Dermis microvascular lymphatic vessel endothelial cell (primary cell): ENCODE data around the gene CNIH2. TPM values are rescaled to one million over a fixed set of nuclear protein-coding genes. Genes with fewer than 3 reads are reported as not detected.

ENCODE experiments used
- DNase-seq, 2 donors: peaks; one replicate each; pipeline versions ENCODE4 v3.0.0 to v3.0.0-alpha.2; 2010; ENCODE audit warnings: low read depth in 2 of 2
- total RNA-seq: library from RNA; depleted of rRNA; stranded (reverse); fragments of >200 nt; gene quantifications from 2 replicates; pipeline ENCODE4 v1.2.1, GENCODE V29; 2014

The CNIH2 gene
- total RNA-seq, 1 donor from 2014 or later = not detected

DNA sequence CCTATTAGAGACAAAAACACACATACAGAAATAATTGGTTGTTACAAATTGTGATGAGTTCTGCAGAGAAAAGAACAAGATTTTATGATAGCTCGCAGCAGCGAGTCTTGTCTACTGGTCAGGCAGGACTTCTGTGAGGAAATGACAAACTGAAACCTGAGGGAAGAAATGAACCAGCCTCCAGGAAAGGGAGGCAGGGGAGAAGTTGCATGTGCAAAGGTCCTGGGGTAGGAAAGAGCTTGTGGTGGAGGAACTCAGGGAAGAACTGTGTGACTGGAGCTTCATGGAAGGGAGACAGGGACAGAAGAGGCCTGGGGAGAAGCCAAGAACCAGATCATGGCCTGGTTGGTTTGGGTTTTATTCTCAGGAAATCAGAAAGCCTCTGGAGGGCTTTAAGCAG is 18.8 kb upstream of the CNIH2 start:
- DNase-seq = no peak

DNA sequence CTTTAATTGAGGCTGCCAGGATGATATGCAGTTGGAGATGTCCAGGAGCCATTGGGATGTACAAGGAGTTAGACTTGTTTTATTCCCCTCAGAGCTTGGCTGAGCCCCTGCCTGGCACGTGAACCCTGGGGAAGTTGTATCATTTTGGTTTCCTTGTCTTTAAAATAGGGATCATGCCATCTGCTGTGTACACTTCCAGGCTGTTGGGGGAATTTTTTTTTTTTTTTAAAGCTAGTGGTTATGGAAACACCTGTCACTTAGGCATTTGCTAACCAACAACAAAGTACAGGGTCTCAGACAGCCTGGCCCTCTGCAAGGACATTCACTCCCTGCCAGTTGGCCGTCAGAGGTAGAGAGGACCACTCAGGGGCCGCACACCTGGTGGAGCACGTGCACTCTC is 18.0 kb upstream of the CNIH2 start:
- DNase-seq = no peak

DNA sequence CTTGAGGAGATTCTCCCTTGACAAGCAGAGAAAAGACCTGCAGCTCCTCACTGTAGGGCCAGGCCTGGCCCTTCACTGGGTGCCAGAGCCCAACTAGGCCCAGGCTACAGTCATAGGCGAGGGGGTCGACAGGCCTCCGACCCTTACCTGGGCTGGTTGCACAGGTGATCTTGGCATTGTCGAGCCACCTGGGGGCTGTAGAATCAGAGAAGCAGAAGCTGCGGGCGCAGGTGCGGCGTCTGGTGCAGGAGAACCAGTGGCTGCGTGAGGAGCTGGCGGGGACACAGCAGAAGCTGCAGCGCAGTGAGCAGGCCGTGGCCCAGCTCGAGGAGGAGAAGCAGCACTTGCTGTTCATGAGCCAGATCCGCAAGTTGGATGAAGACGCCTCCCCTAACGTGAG is 16.4 kb upstream of the CNIH2 start:
- no peak for DNase-seq

DNA sequence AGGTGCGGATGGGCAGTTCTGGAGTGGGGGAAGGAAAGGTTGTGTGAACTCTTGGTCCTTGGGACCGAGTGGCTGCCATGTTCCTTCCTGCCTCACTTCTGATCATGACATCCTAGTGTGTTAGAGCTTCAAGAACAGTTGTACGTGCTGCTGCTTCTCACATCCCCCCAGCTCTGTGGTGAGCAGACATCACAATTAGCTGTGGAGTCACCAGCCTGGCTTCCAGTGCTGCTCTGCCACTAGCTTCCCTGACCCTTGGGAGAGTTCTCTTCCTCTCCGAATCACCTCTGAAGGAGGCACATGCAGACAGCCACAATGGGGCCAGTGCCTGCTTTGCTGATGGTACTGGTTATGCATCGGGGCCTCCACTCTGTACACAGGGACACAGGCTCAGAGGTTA is 15.8 kb upstream of the CNIH2 start:
- no peak for DNase-seq

DNA sequence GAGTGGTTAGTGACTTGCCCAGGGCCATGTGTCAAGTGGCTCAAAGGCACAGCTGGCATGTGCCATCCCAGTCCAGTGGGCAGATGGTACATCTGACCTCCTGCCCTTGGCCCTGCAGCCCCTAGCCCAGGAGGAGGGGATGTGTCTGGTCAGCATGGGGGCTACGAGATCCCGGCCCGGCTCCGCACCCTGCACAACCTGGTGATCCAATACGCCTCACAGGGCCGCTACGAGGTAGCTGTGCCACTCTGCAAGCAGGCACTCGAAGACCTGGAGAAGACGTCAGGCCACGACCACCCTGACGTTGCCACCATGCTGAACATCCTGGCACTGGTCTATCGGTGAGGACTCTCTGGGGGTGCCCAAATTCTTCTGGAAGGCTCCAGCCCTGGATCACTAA is 15.3 kb upstream of the CNIH2 start:
- no peak for DNase-seq

DNA sequence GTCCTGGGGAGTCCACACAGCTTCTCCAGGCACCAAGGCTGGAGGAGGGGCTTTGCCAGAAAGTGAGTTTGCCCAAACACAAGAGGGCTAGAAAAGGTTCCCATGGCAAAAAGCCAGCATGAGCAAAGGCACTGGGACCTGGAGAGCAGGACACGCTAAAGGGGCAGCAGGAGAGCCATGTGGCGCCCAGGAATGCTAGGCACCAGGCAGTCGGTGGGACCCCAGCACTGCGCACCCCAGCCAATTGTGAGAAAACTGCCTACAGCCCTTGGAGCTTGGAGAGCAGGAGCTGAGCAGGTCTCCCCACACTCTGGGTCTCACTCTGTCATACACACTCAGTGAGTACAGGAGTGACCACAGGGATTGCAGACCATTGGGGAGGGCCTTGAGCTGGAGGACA is 14.7 kb upstream of the CNIH2 start:
- no peak for DNase-seq

DNA sequence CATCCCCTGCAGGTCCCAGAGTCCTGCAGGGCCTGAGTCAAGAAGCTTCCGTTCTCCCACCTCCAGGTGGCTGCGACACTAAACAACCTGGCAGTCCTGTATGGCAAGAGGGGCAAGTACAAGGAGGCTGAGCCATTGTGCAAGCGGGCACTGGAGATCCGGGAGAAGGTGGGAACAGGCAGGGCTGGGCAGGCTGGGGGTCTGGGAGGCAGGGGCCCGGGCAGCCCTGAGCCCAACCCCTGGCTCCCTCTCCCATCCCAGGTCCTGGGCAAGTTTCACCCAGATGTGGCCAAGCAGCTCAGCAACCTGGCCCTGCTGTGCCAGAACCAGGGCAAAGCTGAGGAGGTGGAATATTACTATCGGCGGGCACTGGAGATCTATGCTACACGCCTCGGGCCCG is 14.2 kb upstream of the CNIH2 start:
- no peak for DNase-seq

DNA sequence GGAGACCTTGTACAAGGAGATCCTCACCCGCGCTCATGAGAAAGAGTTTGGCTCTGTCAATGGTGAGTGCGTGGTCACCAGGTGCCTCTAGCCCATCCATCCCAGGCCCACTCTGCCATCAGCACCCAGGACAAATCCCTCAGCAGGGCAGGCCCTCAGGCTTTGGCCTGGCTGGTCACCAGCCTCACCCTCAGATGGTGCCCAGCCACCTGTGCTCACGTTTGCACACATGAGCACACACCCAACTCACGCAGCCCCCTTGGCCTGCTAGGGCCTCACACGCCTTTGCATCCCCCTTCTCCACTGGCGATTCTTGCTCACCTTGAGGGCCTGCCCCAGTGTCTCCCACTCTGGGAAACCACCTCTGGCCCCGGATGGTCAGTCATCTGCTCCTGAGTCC is 13.6 kb upstream of the CNIH2 start:
- DNase-seq = no peak

DNA sequence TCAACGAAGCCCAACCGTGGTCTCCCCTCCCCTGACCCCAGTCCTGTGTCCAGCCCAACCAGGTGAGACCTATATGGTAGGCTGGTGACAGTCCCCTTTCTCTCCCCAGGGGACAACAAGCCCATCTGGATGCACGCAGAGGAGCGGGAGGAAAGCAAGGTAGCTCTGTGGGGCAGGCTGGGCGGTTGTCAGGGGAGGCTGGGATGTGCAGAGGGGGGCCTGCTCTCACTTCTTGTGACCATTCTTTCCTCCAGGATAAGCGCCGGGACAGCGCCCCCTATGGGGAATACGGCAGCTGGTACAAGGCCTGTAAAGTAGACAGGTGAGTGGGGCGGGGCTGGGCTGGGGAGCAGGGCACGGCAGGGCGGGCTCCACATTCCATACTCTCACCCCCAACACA is 13.1 kb upstream of the CNIH2 start:
- DNase-seq = peak in 1 of 2 donors; percentile 25

DNA sequence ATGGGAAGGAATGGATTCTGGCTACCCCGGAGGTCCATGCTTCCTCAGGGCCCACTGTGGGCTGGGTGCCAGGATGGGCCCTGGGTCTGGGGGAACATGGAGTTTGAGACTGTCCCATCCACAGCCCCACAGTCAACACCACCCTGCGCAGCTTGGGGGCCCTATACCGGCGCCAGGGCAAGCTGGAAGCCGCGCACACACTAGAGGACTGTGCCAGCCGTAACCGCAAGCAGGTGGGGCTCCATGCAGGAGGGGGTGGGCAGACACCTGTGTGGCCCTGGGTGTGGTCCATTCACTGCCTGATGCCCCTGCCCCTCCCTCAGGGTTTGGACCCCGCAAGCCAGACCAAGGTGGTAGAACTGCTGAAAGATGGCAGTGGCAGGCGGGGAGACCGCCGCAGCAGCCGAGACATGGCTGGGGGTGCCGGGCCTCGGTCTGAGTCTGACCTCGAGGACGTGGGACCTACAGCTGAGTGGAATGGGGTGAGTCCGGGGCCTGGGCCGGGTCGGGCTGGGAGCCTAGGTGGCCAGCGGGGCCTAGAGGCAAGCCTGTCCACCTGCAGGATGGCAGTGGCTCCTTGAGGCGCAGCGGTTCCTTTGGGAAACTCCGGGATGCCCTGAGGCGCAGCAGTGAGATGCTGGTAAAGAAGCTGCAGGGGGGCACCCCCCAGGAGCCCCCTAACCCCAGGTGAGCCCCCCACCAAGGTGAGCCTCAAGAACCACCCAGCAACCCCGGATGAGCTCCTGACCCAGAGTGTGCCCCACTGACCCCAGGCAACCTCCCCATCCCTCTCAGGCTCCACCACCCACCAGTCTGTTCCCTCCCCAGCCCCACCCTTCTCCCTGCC is 12.2 kb upstream of the CNIH2 start:
- no peak for DNase-seq

DNA sequence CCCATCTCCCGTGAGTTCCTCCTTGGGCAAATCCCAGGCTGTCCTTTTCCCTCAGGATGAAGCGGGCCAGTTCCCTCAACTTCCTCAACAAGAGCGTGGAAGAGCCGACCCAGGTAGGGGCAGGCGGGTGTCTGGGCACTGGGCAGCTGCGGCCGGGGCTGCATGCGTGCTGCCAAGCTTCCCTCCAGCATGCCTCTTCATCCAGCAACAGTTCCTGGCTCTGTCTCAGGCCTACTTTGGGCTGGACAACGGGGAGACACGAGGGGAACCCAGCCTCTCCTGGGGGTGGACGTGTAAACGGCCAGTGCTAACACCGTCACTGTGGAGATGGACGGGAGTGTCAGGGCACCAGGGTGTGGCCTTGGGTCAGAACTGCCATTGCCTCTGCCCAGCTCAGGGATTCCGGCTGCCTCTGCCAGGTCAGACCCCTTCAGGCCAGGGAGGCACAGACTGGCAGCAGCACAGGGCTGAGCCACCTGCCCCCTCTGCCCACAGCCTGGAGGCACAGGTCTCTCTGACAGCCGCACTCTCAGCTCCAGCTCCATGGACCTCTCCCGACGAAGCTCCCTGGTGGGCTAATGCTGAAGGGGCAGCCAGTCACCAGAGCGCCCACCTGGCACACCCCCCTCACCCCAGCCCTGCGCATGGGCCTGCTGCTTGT is 11.5 kb upstream of the CNIH2 start:
- no peak for DNase-seq

DNA sequence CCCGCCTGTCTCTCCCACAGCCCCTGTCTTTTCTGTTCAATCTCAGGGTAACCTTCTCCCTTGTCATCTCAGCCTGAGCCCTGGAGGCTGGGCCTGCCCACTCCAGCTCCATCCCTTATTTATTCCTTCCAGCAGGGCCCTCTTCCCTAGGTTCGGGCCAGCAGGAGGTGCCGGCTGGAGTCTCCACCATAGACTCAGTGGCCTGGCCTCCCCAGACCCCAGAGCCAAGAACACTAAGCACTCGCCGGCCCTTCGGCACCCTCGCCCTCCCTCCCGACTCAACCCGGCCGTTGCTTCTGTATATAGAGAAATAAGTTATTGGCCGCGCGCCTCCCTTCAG is 11.0 kb upstream of the CNIH2 start:
- no peak for DNase-seq

DNA sequence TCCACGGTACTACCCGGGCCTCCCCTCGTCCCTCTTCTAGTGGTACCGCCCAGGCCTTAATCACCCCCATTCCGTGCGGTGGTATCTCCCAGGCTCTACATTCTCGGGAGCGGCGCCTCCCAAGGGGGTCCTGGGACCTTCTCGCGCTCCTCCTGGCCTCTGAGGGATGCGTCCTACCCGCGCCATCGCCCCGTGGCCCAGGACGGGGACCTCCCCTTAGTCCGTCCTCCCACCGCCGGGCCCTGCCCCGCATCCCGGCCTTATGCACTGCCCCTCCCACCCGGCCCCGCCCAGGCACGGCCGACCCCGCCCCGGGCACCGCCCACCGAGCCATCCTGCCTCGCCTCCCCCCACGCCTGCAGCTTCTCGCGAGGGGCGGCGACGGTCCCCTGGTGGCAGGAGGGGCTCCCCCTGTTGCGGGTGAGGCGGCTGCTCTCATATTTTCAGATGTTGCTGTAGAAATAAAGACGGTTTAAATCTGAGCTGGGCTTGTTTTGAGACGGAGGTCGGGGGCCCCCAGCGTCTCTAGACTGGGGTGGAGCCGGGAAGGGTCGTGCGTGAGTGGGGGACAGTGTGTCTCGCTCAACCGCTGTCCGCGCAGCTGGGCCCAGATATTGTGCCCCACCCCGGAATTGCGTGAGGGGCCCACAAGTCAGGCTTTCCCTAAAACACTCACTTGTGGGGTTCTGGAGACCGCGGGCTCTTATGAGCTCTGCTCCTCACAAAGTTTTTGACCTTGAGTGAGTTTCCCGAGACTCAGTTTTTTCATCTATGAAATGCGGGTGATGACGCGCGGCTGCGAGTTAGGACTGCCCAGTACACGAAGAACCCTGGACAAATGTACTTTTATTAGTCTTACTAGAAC is 10.4 kb upstream of the CNIH2 start:
- peak; percentile 71 to 92 for DNase-seq

DNA sequence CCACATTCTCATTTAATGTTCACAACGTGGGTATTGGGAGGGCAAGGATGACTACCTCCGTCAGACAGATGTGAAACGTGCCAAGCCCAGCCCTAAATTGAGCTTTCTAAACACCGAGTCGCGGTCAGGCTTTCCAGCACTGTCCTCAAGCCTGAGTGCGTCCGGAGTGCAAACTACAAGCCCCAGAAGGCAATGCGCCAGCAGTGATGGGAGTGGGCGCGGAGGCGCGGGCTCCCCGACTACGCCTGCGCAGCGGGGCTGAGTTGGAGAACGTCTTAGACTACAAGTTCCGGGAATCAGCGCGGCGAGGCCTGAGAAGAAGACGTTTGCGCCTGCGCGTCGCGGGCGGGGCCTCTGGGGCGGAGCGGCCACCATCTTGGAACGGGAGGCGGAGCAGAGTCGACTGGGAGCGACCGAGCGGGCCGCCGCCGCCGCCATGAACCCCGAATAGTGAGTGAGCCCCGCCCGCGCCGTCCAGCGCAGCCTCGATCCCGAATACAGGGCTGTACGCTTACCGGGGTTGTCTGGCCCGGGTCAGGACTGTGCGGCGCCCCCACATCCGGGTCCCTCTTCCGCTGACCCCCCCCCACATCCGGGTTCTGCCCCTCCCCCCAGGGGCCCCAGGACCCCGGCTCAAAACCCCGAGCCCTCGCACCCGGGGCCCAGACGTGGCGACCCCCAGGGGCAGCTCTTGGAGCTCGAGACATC is 9.6 kb upstream of the CNIH2 start, which contains the start of gene RAB1B:
Gene RAB1B (plus strand): TSS at position 396 of the 708 bp plus-strand sequence. CDS start 41 bp downstream, at position 437.
- peak; percentile 98 to 99 for DNase-seq

DNA sequence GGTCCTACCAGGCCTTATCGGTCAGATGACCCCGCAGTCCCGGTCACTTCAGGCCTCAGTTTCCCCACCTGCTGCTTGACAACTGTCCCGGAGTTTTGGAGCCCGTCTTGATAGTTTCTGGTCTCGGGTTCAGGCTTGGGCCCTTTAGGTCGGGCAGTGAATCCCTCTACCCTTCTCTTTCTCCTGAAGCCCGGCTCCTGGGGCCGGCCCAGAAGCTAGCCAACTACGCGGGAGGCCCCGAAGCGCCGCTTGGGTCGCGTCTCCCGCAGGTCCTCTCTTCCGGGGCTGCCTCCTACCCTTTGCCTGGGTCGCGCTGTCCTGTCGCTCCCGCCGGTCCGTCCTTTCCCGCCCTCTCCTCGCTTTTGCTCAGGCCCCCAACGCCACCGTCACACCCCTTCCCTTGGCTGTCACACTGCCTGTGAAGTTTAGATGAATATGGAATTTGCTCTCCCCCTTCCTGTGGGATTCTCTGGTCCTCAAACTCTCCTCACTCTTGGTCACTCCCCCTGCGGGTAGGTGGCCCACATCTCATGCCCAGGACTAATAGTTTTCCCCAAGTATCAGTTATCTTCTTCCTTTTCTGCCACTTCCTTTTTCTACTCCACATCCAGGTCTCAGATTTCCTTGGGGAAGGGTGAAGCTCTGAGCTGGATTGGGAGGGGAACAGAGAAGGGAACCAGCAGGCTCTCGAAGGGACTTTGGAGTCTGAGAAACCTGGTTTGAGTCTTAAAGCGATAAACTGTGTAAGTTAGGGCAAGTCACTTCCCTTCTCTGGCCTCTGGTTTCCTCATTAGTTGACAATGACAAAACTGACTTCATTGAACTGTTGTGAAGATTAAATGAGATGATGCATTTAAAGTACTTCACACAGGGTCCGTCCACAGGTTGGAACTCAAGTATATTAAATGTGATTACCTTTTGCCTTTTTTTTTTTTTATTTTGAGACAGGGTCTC is 8.7 kb upstream of the CNIH2 start:
- DNase-seq = peak in 1 of 2 donors; percentile 22

DNA sequence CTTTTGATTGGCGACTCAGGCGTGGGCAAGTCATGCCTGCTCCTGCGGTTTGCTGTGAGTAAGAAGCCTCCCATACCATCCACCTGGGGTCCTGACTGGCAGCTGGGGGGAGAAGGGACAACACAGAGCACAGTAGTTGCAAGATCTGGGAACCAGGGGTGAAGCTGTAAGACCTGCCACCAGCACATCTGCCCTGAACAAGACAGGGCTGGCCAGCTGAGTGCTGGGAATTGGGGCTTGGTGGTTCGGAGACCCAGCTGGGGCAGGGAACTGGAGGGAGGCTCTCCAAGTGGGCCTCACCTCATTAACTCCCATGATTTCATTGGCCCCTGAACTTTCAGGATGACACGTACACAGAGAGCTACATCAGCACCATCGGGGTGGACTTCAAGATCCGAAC is 6.2 kb upstream of the CNIH2 start:
- DNase-seq = no peak

DNA sequence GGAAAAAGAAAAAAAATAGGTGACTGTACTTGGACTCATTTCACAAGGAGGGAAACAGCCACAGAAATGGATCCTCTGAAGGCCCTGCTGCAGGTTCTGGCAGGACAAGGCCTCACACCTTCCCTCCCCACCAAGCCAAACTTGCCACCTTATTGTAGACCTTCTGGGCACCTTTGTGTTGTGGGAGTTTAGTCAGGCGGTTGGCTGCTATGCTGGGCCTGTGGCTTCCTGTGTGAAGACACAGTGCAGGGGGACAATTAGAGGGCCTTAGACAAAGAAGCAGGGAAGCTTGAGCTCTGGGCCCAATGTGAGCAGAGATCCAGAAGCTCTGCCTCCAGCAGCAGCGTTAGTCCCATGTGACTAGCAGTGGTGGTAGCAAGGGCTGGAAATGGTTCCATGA is 5.4 kb upstream of the CNIH2 start:
- no peak for DNase-seq

DNA sequence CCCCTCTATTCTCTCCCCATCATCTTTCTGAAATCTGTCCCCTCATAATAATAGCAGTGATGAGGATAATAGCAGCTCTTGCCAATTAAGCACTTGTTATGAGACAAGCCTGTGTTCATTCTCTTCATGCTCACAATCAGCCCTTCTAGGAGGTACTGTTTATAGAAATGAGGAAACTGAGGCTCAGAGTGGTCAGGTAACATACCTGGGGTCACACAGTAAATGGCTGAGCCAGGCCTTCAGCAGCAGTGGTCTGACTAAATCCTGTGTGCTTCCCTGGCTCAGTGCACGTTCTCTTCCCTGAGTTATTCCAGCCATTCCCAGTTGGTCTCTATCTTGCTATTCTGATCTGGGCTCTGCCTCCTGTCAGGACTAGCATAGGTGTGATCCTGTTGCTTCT is 3.8 kb upstream of the CNIH2 start:
- DNase-seq = no peak

DNA sequence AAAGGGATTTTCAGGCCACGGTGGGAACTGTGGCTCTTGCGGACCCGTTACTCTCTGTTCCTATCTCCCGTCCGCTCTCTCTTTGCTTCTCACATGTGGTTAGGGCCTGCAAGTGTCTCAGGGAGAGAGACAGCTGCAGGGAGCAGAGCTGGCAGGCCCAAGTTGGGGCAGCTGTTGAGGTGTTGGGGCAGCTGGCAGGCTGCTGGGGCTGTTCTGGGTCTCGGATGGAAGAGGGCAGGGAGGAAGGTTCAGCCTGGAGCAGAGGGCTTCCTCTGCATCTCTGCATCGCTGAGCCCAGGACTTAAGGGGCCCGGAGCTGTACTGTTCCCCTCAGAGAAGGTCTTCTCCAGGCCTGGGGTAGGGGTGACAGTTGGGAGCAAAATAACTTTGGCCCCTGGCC is 2.6 kb upstream of the CNIH2 start:
- no peak for DNase-seq

DNA sequence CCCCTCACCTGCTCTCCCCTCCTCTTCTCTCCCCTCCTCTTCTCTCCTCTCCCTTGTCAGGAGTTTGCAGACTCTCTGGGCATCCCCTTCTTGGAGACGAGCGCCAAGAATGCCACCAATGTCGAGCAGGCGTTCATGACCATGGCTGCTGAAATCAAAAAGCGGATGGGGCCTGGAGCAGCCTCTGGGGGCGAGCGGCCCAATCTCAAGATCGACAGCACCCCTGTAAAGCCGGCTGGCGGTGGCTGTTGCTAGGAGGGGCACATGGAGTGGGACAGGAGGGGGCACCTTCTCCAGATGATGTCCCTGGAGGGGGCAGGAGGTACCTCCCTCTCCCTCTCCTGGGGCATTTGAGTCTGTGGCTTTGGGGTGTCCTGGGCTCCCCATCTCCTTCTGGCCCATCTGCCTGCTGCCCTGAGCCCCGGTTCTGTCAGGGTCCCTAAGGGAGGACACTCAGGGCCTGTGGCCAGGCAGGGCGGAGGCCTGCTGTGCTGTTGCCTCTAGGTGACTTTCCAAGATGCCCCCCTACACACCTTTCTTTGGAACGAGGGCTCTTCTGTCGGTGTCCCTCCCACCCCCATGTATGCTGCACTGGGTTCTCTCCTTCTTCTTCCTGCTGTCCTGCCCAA is 1.9 kb upstream of the CNIH2 start:
- no peak for DNase-seq
